ENCODE results near the gene TSC22D4. TPM values are rescaled to one million over a fixed set of nuclear protein-coding genes. Genes with fewer than 3 reads are reported as not detected.
A peak's percentile ranks its signal among the peaks of the same experiment; 100 is the strongest.

Gene TSC22D4
- total and polyA plus RNA-seq, 9 of the 15 experiments (the other 6 are each of a cell fraction or from before 2014, with no cell fraction given): 0.37 to 107 (median 28.7) TPM

- TF ChIP-seq MGA (IDR thresholded peaks at IDR 0.05): peak; percentile 100
- TF ChIP-seq POLR2AphosphoS5 (IDR thresholded peaks at IDR 0.05; ENCODE audit: control insufficient read depth, insufficient read depth, low read depth, low read length): peak; percentile 97
- 0 out of 2 replicates have a peak, but pooled peaks have one; percentile 35 for TF ChIP-seq GATA2 (CRISPR knock-in tag; IDR thresholded peaks at IDR 0.05)
- no peak; the same call in 1 of the 2 replicates for TF ChIP-seq RFX1 (IDR thresholded peaks at IDR 0.05)
- TF ChIP-seq ZNF764 (CRISPR knock-in tag; IDR thresholded peaks at IDR 0.05; ENCODE audit: low read depth): no peak; the same call in 1 of the 2 replicates
- peak; percentile 87 for TF ChIP-seq ZNF780A (CRISPR knock-in tag; IDR thresholded peaks at IDR 0.05)
- TF ChIP-seq CREB1 (IDR thresholded peaks at IDR 0.05): peak; percentile 59
- peak; percentile 63 for TF ChIP-seq CREB1 (CRISPR knock-in tag; IDR thresholded peaks at IDR 0.05)
- TF ChIP-seq ZNF217 (CRISPR knock-in tag; IDR thresholded peaks at IDR 0.05): no peak
- no peak for TF ChIP-seq ZBTB5 (IDR thresholded peaks at IDR 0.05)
- TF ChIP-seq SAP30 (IDR thresholded peaks at IDR 0.05; ENCODE audit: borderline replicate concordance, insufficient read depth, low read depth, low read length, poor library complexity, severe bottlenecking): no peak
- TF ChIP-seq TBL1XR1 (IDR thresholded peaks at IDR 0.05; ENCODE audit: low read length in 2 of 2): peak in 1 of 2 experiments; percentile 43; a peak in 2 of 4 replicates
Observed at GRCh38 chr7:100428199-100428966, 50.6 kb downstream of the TSC22D4 start, which contains the start of gene ZCWPW1 (continued).

Data from K562 (cell line).